Stimulated activated CD8-positive, alpha-beta memory T cell treated with anti-CD3 and anti-CD28 coated beads, Interleukin-4, amount 100 ng/mL, for 4 hours (primary cell): ENCODE data around the gene IMMP1L.
"Not testable (repeated sequence)": the region's sequence is repeated elsewhere in the genome, so short reads cannot be mapped to it uniquely, and the experiment has no call there.

Experiments
- DNase-seq, 2 donors: peaks; one replicate each; pipeline ENCODE4 v3.0.0-alpha.2; 2020; ENCODE audit warnings: low read depth in 2 of 2, low spot score in 1 of 2

IMMP1L gene, protein sequence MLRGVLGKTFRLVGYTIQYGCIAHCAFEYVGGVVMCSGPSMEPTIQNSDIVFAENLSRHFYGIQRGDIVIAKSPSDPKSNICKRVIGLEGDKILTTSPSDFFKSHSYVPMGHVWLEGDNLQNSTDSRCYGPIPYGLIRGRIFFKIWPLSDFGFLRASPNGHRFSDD

DNA sequence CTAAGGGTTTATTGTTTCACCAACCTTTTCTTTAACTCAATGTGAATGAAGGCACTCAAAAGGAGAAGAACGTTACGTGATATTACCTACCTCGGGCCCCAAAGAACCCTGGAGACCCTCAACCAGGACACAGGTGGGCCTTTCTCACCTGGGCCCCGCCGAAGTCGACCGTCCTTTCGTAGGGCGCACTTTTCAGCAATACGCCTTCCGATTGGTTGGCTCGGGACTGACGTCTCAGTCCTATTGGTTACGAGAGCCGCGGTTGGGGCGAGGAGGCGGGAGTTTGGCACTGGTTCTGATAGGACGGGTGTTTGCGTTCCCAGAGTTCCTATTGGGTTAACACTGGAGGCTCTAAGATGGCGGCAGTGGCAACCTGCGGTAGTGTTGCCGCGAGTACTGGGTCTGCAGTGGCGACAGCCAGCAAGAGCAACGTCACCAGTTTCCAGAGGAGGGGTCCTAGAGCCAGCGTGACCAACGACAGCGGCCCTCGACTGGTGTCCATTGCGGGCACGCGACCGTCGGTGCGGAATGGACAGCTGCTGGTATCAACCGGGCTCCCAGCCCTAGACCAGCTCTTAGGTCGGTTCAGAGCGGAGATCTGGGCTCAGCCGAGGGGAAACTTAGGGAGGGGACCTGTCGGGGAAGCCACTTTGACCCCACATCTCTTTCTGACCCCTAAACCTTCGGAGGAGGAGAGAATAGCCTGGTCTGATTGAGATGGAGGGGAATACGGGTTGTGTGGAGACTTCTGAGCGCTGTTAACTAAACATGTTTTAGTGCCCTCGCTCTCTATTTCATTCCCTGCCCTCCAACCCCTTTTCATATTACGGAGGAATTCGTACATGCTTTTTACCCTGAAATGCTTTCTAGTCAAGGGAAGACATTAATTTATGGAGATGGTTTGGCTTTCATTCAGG is at the start of gene IMMP1L, which contains the start of gene ELP4:
TSS of gene IMMP1L (minus strand) at position 194 of the 917 bp plus-strand sequence. CDS start 46,346 bp downstream, outside the sequence.
TSS of gene ELP4 (plus strand) at position 339 of the 917 bp plus-strand sequence. CDS start at position 357, 18 bp downstream.
- peak; percentile 89 to 94 for DNase-seq

DNA sequence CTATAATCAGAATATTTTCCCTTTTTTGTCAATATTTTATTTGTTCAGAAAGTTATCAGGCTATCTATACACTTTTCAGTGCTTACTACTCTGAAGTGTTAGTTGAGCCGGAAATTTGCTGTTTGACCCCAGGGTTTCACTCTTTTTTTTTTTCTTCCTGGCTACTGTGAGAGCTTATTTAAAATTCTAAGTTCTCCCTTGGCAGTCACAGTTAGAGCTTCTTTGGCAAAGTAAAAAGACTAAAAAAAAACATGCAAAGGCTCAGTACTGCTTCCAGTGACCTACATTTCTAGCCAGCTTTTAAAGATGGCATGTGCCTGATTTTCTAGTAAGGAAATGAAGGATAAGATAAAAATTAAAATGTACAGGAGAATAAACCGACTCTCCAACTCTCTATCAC is 48.6 kb upstream of the IMMP1L start:
- no peak for DNase-seq

DNA sequence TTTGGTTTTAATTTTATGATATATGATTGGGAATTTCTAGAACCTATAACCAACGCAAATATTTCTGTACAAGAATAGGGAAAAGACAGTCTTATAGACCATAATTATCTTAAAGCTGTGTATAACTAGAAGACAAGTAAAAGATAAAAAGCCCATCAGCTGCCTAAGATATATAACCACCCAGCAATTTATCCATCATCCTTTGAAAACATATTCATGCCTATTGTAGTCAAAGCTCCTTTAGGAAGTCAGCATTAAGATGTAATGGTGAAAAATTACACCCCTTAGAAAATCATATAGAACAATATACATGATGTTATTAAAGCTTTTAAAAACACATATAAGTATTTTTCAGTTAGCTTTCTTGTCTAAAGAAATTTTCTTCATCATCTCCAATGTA is 46.5 kb upstream of the IMMP1L start:
- no peak for DNase-seq

DNA sequence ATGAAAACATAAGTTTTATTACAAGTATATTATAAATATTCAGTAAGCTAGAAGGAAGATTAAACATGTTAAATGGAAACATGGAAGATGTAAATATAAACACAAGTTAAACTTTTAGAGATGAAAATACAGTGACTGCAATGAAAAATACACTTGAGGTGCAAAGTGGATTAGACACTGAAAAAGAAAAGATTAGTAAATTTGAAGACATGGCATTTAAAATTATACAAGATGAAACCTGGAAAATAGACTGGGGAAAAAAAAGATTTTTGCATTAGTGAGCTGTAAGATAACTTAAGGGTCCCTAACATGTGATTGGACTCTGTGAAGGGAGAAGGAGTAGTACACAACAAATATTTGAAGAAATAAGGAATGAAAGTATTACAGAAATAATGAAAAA is 33.4 kb upstream of the IMMP1L start:
- DNase-seq, result no peak

DNA sequence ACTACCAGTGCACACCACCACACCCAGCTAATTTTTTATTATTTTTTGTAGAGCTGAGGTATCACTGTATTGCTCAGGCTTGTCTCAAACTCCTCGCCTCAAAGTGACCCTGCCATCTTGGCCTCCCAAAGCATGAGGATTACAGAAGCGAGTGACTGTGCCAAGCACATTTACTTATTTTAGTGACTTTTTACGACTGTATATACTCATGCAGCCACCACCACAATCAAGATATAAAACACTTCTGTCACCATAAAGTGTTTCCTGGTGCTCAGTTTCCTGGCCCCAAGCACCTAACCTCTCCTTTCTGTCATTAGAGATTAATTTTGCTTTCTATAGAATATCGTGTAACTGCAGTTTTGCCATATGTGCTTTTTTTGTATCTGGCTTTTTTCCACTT is 26.1 kb upstream of the IMMP1L start:
- no peak for DNase-seq

DNA sequence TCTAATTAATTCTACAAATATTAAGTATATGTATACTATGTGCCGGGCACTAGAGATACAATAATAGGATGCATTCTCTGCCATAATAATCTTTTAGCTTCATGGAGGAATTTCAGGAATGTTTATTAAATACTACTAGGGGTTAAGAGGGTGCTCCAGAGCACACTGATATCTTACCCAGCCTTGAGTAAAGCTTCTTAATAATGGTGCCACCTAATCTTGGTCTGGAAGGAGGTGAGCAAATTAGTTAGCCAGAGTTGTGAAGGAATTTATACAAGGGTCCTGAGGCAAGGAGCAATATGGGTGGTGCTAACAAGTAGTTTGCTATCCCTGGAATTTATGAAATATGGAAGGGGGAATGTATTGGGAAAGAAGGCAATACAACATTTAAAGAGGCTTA is 21.9 kb upstream of the IMMP1L start:
- no peak for DNase-seq

DNA sequence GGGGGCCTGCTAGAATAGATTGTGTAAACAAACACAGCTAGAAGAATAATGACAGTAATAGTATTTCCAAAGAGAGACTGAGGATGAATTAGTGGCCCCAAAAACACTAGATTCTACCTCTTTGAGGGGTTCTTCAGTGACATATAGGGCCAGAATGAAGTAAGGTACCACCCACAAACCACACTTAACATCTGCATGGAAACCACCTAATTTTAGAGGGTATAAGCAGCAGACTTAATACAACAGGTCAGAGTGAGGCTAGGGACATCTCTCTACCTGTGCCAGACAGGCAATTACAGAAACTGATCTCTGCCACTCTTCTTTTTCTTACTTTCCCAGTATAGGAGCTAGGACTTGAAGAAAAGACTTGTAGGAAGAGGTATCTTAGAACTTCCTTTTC is 20.3 kb upstream of the IMMP1L start:
- no peak for DNase-seq

DNA sequence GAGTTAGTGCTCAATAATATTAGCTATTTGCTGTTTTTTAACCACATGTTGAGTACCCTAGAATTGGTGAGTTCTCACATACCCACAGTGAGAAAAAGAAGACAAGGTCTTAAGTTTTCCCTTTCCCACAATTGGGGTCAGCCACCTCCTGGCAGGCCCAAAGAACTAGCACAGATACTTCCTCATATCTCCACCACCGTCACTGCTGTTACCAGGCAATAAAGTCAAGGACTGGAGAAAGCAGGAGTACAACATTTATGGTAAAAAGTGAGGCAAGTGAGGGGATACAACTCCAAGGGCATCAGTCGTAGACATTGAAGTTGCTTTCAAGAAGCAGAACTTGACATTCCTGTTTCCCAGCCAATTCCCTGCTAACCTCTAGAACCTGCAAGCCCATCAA is 19.8 kb upstream of the IMMP1L start:
- no peak for DNase-seq

DNA sequence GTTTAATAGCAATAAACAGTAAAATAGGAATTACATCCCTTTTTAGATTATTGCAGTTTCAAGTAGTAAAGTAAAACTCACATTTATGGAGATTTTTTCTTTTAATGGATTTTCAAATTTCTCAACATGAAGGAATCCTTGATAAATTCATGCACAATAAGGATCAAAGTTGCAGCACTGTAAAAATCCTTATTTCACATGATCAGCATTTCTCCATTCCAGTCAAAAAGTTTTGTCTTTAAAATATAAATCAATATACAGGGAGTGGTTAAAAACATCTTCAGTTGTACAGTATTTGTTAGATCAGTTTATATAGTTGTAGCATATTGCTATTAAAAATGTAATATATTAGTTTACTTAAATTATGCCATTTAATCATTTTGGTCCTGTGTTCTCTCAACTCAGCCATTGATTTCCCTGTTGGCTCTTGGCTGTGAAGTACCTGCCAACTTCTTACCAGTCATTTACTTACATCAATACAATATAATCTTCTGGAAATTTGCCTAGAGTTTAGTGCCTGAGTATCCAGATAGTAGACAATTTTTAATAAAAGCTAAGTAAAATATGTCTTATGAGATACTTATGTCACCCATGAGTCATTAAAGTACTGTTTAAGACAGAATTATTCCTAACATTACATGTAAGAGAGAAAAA is 12.2 kb upstream of the IMMP1L start:
- no peak for DNase-seq

DNA sequence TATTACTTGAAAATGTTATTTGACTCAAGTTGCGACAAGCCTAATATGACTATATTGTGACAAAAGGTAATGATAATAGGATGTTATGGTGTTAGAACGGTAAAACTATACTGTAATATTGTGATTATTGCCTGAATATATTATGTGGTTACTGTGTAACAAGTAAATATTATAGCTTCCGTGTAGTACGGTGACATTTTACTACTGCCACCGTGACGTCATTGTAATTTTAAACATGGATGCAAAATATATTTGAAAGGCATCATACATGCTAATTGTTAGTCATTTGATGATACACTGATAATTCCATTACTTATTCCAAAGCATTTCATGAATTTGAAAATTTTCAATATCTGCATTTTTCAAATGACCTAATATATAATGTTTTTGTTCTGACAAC is 2.7 kb upstream of the IMMP1L start:
- no peak for DNase-seq

DNA sequence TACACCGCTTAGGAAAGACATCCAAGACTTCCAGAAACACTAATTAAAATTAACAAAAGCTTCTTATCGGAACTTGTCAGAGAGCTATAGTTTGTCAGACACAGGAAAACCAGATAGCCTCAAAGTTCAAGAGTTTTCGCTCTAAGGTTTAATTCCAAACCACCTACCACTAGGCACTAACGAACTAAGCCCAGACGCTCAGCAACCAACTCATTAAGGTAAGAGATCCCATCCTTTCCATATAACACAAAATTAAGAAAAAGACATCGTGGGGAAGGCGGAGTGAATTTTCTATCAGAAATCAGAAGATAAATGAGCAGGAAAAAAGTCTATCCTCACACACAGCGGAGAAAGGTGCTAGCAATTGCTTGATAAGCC is 382 bp downstream of the IMMP1L start:
- no peak for DNase-seq

DNA sequence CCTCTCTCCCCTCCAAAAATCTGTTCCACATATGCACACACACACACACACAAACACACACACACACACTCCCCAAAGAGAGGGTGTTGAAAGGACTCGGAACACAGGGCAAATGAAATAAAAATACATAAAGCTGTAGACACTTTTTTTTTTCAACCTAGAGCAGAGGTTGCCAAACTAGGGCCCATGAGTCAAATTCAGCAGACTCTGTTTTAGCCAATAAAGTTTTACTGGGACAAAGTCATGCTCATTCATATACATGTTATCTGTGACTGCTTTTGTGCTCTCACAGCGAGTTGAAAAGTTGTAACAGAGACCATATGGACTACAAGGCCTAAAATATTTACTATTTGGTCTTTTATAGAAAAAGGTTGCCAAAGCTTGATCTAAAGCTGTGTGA is 8.9 kb downstream of the IMMP1L start:
- no peak for DNase-seq

DNA sequence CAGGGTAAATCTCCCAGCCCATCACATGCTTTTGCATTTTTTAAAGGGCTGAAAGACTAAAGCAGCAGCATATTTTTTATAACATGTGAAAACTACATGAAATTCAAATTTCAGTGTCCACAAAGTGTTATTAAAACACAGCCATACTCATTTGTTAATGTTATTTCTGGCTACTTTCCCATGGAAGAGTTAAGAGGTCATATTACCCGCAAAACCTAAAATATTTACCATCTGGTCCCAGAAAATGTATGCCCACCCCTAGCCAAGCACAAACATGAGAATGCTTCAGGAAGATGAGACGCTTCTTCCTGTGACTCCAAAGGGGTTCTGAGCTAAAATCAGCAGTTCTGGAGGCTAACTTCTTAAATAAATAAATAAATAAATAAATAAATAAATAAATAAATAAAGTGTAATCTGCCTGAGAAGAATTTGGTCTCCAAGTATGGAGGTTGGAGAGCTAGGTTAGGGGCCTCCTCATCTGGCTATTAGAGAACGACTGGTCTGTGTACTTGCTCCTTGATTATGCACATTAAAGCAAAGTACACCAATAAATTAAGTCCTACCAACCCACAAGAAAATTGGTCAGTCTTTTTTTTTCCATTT is 9.7 kb downstream of the IMMP1L start:
- no peak for DNase-seq

DNA sequence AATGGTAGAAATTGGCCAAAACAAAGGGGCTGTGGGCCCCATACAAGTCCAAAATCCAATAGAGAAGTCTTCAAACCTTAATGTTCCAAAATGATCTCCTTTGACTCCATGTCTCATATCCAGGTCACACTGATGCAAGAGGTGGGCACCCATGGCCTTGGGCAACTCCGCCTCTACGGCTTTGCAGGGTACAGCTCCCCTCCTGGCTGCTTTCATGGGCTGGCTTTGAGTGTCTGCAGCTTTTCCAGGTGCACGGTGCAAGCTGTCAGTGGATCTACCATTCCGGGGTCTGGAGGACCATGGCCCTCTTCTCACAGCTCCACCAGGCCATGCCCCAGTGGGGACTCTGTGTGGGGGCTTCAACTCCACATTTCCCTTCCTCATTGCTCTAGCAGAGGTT is 15.7 kb downstream of the IMMP1L start:
- not testable (repeated sequence) for DNase-seq

DNA sequence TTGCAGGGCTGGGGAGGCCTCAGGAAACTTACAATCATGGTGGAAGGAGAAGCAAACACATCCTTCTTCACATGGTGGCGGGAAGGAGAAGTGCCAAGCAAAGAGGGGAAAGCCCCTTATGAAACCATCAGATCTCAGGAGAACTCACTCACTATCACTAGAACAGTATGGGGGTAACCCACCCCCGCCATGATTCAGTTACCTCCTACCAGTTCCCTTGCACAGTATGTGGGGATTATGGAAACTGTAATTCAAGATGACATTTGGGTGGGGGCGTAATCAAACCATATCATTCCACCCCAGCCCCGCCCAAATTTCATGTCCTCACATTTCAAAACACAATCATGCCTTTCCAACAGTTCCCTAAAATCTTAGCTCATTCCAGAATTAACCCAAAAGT is 16.2 kb downstream of the IMMP1L start:
- DNase-seq, result no peak

DNA sequence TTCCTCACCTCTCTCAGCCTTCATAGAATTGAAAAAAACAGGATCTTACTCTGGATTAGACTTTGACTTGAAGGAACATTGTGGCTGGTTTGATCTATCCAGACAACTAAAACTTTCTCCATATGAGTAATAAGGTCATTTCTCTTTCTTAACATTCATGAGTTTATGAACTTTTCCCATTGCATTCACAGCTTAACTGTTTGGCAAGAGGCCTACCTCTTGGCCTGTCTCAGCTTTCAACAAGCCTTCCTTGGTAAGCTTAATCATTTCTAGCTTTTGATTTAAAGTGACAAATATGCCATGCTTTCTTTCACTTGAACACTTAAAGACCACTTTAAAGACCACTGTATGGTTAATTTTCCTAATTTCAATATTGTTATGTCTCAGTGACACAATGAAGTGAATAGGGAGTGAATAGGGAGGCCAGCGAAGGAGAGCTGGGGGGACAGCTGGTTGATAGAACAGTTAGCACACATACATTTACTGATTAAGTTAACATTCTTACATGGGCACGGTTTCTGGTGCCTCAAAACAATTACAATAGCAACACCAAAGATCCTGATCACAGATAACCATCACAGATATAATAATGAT is 17.0 kb downstream of the IMMP1L start:
- no peak for DNase-seq

DNA sequence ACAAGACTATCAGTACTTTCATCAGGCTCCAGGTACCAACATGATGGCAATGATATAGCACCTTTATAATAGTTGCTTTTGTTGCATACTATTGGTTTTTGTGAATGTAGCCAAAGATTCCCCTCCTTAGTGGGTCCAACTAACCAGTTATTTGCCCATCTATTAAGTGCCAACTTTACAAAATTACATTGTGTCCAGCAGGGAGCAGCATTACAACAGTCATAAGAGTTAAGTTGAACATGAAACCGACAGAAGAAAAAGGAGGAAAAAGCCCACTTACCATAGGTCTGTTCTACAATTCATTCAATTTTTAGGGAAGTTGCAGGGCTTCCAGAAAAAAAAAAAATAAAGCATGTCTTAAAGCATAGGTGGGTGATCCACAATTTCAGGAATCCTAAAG is 21.6 kb downstream of the IMMP1L start:
- DNase-seq, result no peak

DNA sequence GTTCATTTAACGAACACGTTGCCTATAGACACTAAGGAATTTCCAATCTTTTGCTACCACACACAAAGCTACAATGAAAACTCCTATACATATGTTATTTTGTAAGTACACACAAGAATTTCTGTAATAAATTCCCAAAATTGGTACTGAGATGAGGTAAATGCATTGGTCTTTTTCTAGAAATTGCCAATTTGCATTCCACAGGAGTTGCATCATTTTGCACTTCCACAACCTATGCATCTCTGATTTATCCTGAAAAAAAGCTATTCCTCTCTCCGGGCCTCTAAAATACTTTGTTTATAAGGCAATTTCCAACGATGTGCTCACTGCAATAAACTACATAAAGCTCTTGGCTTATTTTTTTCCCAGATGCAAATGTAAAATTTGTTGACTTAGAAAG is 24.9 kb downstream of the IMMP1L start:
- DNase-seq, result no peak

DNA sequence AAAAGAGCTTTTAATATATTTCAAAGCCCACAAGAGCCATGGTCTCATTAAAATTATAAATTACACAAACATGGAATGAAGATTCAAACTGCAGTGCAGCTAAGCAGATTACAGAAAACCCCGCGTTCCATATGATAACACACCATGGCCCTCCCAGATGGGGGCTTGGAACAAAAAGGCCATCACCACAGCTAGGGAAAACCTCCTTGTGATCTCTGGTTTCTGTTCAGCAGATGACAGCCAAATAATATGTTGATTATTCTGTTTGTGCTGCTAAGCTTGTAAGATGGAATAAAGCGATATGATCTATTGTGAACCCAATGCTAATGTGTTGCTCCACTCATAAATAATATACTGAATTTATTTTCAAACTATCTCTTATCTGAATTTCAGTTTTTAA is 28.5 kb downstream of the IMMP1L start:
- DNase-seq, result no peak

DNA sequence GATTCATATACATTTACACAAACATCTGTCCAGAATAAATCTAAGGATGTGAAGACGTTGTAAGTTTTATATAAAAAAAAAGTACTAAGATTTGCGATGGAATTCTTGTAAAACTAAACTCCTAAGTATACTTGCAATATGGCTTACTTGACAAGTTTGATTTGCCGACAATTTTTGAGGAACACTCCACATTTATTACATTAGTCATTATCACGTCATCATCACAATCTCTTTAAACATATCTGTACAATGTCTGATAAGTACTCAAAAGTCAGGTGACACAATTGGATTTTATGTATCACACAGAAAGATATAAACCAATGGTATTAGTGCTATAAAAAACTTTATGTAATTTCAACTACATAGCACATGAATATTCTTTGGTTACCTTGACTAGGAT is 30.4 kb downstream of the IMMP1L start:
- no peak for DNase-seq

DNA sequence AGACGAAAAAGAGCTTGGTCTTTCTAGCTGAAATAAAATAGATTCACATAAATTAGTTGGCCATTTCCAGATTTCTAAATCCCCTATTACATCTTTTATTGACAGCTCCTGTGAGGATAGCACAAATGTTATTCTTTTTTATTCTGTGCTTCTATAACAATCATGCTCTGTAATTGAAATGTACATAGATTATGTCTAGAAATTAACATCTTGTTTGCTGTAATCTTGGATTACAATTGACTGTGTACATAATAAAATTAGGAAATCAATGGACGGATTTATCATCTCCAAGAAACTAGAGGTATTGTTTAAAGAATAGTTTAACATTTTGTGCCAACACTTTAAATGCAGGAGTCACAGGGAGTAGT is 31.2 kb downstream of the IMMP1L start:
- no peak for DNase-seq
